ENCODE measurements around the gene BRD3. TPM values are rescaled to one million over a fixed set of nuclear protein-coding genes. Genes with fewer than 3 reads are reported as not detected.

The BRD3 gene
- total RNA-seq, 1 donor from 2014 or later = 39.6 TPM

- H3K79me2 ChIP-seq (ENCODE audit: insufficient read depth, low read length) = peaks cover 3% of the 10 kb centered on the region
- Mint-ChIP-seq H3K27me3 (ENCODE audit: low read depth, unreplicated experiment) (peaks cover 30% of the 10 kb centered on the region), H3K9me3 (ENCODE audit: unreplicated experiment) (peaks cover 4% of the 10 kb centered on the region), H3K4me3 (ENCODE audit: unreplicated experiment) (no peak overlapping the region), H3K36me3 (ENCODE audit: low read depth, unreplicated experiment) (no peaks in the 10 kb centered on the region), H3K27ac (ENCODE audit: unreplicated experiment) (no peak overlapping the region), H3K4me1 (ENCODE audit: low read depth, unreplicated experiment) (peaks cover 2% of the 10 kb centered on the region)
- H2AFZ ChIP-seq (ENCODE audit: low read depth, low read length) = no peak overlapping the region
- no peaks in the 10 kb centered on the region for H3K36me3 ChIP-seq (ENCODE audit: insufficient read depth, low read length)
- no peak overlapping the region for H3K27ac ChIP-seq (ENCODE audit: low read depth, low read length)
- FAIRE-seq (no peak), DNase-seq (ENCODE audit: low read depth) (no peak)
- no peaks in the 10 kb centered on the region for H3K9me3 ChIP-seq (ENCODE audit: insufficient read depth, low read depth, low read length)
- peaks cover 11% of the 10 kb centered on the region for H4K20me1 ChIP-seq (ENCODE audit: insufficient read depth, low read length)
- H3K4me1 ChIP-seq (ENCODE audit: insufficient read depth, low read length) = peaks cover 25% of the 10 kb centered on the region
- H3K4me3 ChIP-seq (ENCODE audit: insufficient read depth, low read depth, low read length) = no peak overlapping the region
- no peak for TF ChIP-seq EZH2 (IDR thresholded peaks at IDR 0.05; ENCODE audit: insufficient read depth, low read length)
- no peak for TF ChIP-seq CTCF (IDR thresholded peaks at IDR 0.05; ENCODE audit: insufficient read depth, low read depth, low read length)
- no peaks in the 10 kb centered on the region for H3K27me3 ChIP-seq (ENCODE audit: insufficient read depth, low read length)
- no peak overlapping the region for H3K4me2 ChIP-seq (ENCODE audit: low read length)
- H3K9ac ChIP-seq (ENCODE audit: low read length) = no peak overlapping the region
These were observed 70.2 kb downstream of the BRD3 start for GRCh38 chr9:133997584-133997983.

GRCh38 chr9:133996531-133997520 lies 71.0 kb downstream of the BRD3 start:
- H3K9me3 Mint-ChIP-seq (ENCODE audit: unreplicated experiment) = no peaks in the 10 kb centered on the region
- no peak overlapping the region for H3K4me3 Mint-ChIP-seq (ENCODE audit: unreplicated experiment)
- FAIRE-seq (no peak), DNase-seq (ENCODE audit: low read depth) (no peak)
- Histone ChIP-seq H3K4me1 (ENCODE audit: insufficient read depth, low read length) (peaks cover 25% of the 10 kb centered on the region), H3K4me3 (ENCODE audit: insufficient read depth, low read depth, low read length) (no peak overlapping the region), H3K79me2 (ENCODE audit: insufficient read depth, low read length) (peaks cover 6% of the 10 kb centered on the region), H3K27ac (ENCODE audit: low read depth, low read length) (no peak overlapping the region), H3K27me3 (ENCODE audit: insufficient read depth, low read length) (no peaks in the 10 kb centered on the region), H3K9me3 (ENCODE audit: insufficient read depth, low read depth, low read length) (no peaks in the 10 kb centered on the region), H4K20me1 (ENCODE audit: insufficient read depth, low read length) (peaks cover 11% of the 10 kb centered on the region), H3K9ac (ENCODE audit: low read length) (no peak overlapping the region), H3K36me3 (ENCODE audit: insufficient read depth, low read length) (no peaks in the 10 kb centered on the region), H3K4me2 (ENCODE audit: low read length) (no peak overlapping the region), H2AFZ (ENCODE audit: low read depth, low read length) (no peak overlapping the region)
- no peaks in the 10 kb centered on the region for H3K36me3 Mint-ChIP-seq (ENCODE audit: low read depth, unreplicated experiment)
- no peak overlapping the region for H3K27ac Mint-ChIP-seq (ENCODE audit: unreplicated experiment)
- H3K27me3 Mint-ChIP-seq (ENCODE audit: low read depth, unreplicated experiment) = peaks cover 24% of the 10 kb centered on the region
- TF ChIP-seq CTCF (IDR thresholded peaks at IDR 0.05; ENCODE audit: insufficient read depth, low read depth, low read length) (no peak), EZH2 (IDR thresholded peaks at IDR 0.05; ENCODE audit: insufficient read depth, low read length) (no peak)
- peaks cover 2% of the 10 kb centered on the region for H3K4me1 Mint-ChIP-seq (ENCODE audit: low read depth, unreplicated experiment)

All from astrocyte (in vitro differentiated cells and primary cell).